OCI-LY1 (cell line): ENCODE data around the gene TBX21.

Experiments used
- EZH2 ChIP-seq: fragments of 200-600 bp; sonication (generic), shearing (Covaris generic); IDR thresholded peaks from 2 replicates; pipeline ENCODE4 v1.8.0; 2017; ENCODE audit warnings: borderline replicate concordance, mixed run types, mild to moderate bottlenecking, antibody characterized with exemption, low read length, moderate library complexity, mixed read lengths
- TF ChIP-seq, protein P1 (sequence below): fragments of 200-600 bp; sonication (generic), shearing (Covaris generic); IDR thresholded peaks from 2 replicates; pipeline ENCODE4 v1.5.1; 2017; ENCODE audit warnings: mild to moderate bottlenecking, antibody characterized with exemption, low read length, moderate library complexity, mixed read lengths

DNA sequence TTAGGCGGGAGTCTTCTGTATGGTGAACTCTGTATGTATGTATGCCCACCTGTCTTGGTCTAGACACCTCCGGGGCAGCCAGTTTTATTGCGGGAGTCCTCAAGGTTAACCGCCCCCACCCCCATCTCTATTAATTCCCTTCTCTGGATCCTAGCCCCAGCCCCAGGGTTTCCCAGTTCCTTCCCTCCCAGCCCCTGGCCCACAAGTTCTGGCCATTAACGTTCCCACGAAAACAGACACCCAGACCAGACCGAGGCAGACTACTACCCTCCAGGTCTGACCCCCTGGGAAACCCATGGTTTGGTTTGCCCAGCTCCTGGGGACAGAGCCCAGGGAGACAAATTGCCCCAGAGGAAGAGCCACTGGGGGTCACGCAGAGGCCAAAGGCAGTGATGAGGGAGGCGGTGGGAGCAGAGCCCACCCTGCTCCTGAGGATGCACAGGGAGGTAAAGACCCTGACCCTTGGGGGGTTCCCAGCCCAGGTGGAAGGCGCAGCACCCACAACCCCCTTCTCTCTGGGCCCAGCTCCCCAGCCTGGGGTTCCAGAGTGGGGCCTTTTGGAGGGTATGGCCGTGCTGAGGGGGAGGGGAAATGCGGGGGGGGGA, 30.5 kb upstream of the TBX21 start:
- TF ChIP-seq, protein P1, sequence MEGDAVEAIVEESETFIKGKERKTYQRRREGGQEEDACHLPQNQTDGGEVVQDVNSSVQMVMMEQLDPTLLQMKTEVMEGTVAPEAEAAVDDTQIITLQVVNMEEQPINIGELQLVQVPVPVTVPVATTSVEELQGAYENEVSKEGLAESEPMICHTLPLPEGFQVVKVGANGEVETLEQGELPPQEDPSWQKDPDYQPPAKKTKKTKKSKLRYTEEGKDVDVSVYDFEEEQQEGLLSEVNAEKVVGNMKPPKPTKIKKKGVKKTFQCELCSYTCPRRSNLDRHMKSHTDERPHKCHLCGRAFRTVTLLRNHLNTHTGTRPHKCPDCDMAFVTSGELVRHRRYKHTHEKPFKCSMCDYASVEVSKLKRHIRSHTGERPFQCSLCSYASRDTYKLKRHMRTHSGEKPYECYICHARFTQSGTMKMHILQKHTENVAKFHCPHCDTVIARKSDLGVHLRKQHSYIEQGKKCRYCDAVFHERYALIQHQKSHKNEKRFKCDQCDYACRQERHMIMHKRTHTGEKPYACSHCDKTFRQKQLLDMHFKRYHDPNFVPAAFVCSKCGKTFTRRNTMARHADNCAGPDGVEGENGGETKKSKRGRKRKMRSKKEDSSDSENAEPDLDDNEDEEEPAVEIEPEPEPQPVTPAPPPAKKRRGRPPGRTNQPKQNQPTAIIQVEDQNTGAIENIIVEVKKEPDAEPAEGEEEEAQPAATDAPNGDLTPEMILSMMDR, result no peak
- no peak for TF ChIP-seq EZH2
